ENCODE data around the gene KRT14.

Gene KRT14

GRCh38 chr17:41594363-41594915 lies 7.7 kb upstream of the KRT14 start:
- Histone ChIP-seq H3K14ac (ENCODE audit: low read length) (no peak overlapping the region), H3K9me3 (replicated peaks in 1 of 2; ENCODE audit: control insufficient read depth in 2 of 2, insufficient read depth in 1 of 2, low read depth in 1 of 2, low read length in 2 of 2) (no peaks in the 10 kb centered on the region), H3K4me3 (ENCODE audit: low read length in 2 of 2) (peak overlapping the region in 1 of 2 donors; percentile 40), H2BK12ac (ENCODE audit: low read length) (no peak overlapping the region), H2BK5ac (ENCODE audit: low read length) (no peak overlapping the region), H3K27ac (replicated peaks; ENCODE audit: low read length) (no peak overlapping the region), H2BK15ac (ENCODE audit: low read length) (no peak overlapping the region), H4K91ac (ENCODE audit: low read depth, low read length, poor library complexity) (no peak overlapping the region), H3K9ac (ENCODE audit: low read depth, low read length, poor library complexity) (no peak overlapping the region), H3K27me3 (ENCODE audit: control insufficient read depth in 3 of 3, insufficient read depth in 3 of 3, low read depth in 1 of 3, low read length in 3 of 3) (peaks cover 0 to 14% (median 0%) of the 10 kb centered on the region in 3 experiments), H3K4ac (ENCODE audit: low read length) (no peak overlapping the region), H3K18ac (ENCODE audit: low read length) (no peak overlapping the region), H3K36me3 (replicated peaks in 1 of 2; ENCODE audit: control insufficient read depth in 2 of 2, insufficient read depth in 2 of 2, low read length in 2 of 2) (no peaks in the 10 kb centered on the region), H3K4me1 (ENCODE audit: control insufficient read depth in 2 of 2, insufficient read depth in 1 of 2, low read depth in 1 of 2, low read length in 2 of 2) (peaks cover 0 to 4% of the 10 kb centered on the region in 2 donors), H2AK5ac (ENCODE audit: low read depth, low read length) (no peak overlapping the region), H3K23ac (ENCODE audit: low read depth, low read length, poor library complexity) (no peak overlapping the region), H2AFZ (ENCODE audit: low read length) (no peak overlapping the region), H3K4me2 (ENCODE audit: insufficient read depth, low read length, poor library complexity, severe bottlenecking) (no peak overlapping the region), H3K79me1 (ENCODE audit: low read depth, low read length) (no peaks in the 10 kb centered on the region), H2BK120ac (ENCODE audit: low read depth, low read length) (no peak overlapping the region), H4K8ac (ENCODE audit: low read depth, low read length) (no peak overlapping the region)
- DNase-seq (ENCODE audit: low spot score): no peak
- 90% methylated on average over 2 of the region's 3 CpGs; no CpG with 5 or more reads in 1 of the 2 donors for WGBS, 2 donors (ENCODE audit: extremely low coverage in 2 of 2, insufficient read length in 2 of 2, insufficient replicate concordance in 1 of 2)

- Histone ChIP-seq H3K36me3 (replicated peaks in 1 of 2; ENCODE audit: control insufficient read depth in 2 of 2, insufficient read depth in 2 of 2, low read length in 2 of 2) (no peaks in the 10 kb centered on the region), H4K8ac (ENCODE audit: low read depth, low read length) (no peak overlapping the region), H3K27ac (replicated peaks; ENCODE audit: low read length) (no peak overlapping the region), H3K4me3 (ENCODE audit: low read length in 2 of 2) (no peak overlapping the region), H2AFZ (ENCODE audit: low read length) (no peak overlapping the region), H3K23ac (ENCODE audit: low read depth, low read length, poor library complexity) (no peak overlapping the region), H2BK120ac (ENCODE audit: low read depth, low read length) (no peak overlapping the region), H3K4me2 (ENCODE audit: insufficient read depth, low read length, poor library complexity, severe bottlenecking) (no peak overlapping the region), H3K14ac (ENCODE audit: low read length) (no peak overlapping the region), H2BK12ac (ENCODE audit: low read length) (no peak overlapping the region), H3K4me1 (ENCODE audit: control insufficient read depth in 2 of 2, insufficient read depth in 1 of 2, low read depth in 1 of 2, low read length in 2 of 2) (peaks cover 0 to 4% of the 10 kb centered on the region in 2 donors), H3K4ac (ENCODE audit: low read length) (no peak overlapping the region), H2BK15ac (ENCODE audit: low read length) (no peak overlapping the region), H3K79me1 (ENCODE audit: low read depth, low read length) (no peaks in the 10 kb centered on the region), H3K9me3 (replicated peaks in 1 of 2; ENCODE audit: control insufficient read depth in 2 of 2, insufficient read depth in 1 of 2, low read depth in 1 of 2, low read length in 2 of 2) (no peaks in the 10 kb centered on the region), H3K9ac (ENCODE audit: low read depth, low read length, poor library complexity) (no peak overlapping the region), H3K27me3 (ENCODE audit: control insufficient read depth in 3 of 3, insufficient read depth in 3 of 3, low read depth in 1 of 3, low read length in 3 of 3) (peaks cover 0 to 16% (median 0%) of the 10 kb centered on the region in 3 experiments), H4K91ac (ENCODE audit: low read depth, low read length, poor library complexity) (no peak overlapping the region), H3K18ac (ENCODE audit: low read length) (no peak overlapping the region), H2AK5ac (ENCODE audit: low read depth, low read length) (peak overlapping the region; percentile 1), H2BK5ac (ENCODE audit: low read length) (no peak overlapping the region)
- no CpG with 5 or more reads among the region's 8 CpGs for WGBS, 2 donors (ENCODE audit: extremely low coverage in 2 of 2, insufficient read length in 2 of 2, insufficient replicate concordance in 1 of 2)
- no peak for DNase-seq (ENCODE audit: low spot score)
These were observed 6.7 kb upstream of the KRT14 start for GRCh38 chr17:41593306-41593981.

- no peak overlapping the region for H2AFZ ChIP-seq (ENCODE audit: low read length)
These were observed 6.1 kb upstream of the KRT14 start for GRCh38 chr17:41592601-41593305.

GRCh38 chr17:41589301-41589700 lies 2.6 kb upstream of the KRT14 start:
- no peak overlapping the region for H3K23ac ChIP-seq (ENCODE audit: low read depth, low read length, poor library complexity)
- H3K27ac ChIP-seq (replicated peaks; ENCODE audit: low read length): no peak overlapping the region
- no peak overlapping the region for H2BK12ac ChIP-seq (ENCODE audit: low read length)
- peaks cover 0 to 4% of the 10 kb centered on the region in 2 donors for H3K4me1 ChIP-seq (ENCODE audit: control insufficient read depth in 2 of 2, insufficient read depth in 1 of 2, low read depth in 1 of 2, low read length in 2 of 2)
- H3K4me3 ChIP-seq (ENCODE audit: low read length in 2 of 2): no peak overlapping the region
- peaks cover 2% of the 10 kb centered on the region for H3K79me1 ChIP-seq (ENCODE audit: low read depth, low read length)
- DNase-seq (ENCODE audit: low spot score): no peak
- no peak overlapping the region for H2AFZ ChIP-seq (ENCODE audit: low read length)
- peaks cover 0 to 14% (median 0%) of the 10 kb centered on the region in 3 experiments for H3K27me3 ChIP-seq (ENCODE audit: control insufficient read depth in 3 of 3, insufficient read depth in 3 of 3, low read depth in 1 of 3, low read length in 3 of 3)
- no peaks in the 10 kb centered on the region for H3K36me3 ChIP-seq (replicated peaks in 1 of 2; ENCODE audit: control insufficient read depth in 2 of 2, insufficient read depth in 2 of 2, low read length in 2 of 2)
- no CpG with 5 or more reads among the region's 3 CpGs for WGBS, 2 donors (ENCODE audit: extremely low coverage in 2 of 2, insufficient read length in 2 of 2, insufficient replicate concordance in 1 of 2)
- H3K9me3 ChIP-seq (replicated peaks in 1 of 2; ENCODE audit: control insufficient read depth in 2 of 2, insufficient read depth in 1 of 2, low read depth in 1 of 2, low read length in 2 of 2): no peaks in the 10 kb centered on the region
- no peak overlapping the region for H2AK5ac ChIP-seq (ENCODE audit: low read depth, low read length)
- no peak overlapping the region for H4K8ac ChIP-seq (ENCODE audit: low read depth, low read length)
- H3K14ac ChIP-seq (ENCODE audit: low read length): no peak overlapping the region
- H2BK15ac ChIP-seq (ENCODE audit: low read length): no peak overlapping the region
- no peak overlapping the region for H3K4ac ChIP-seq (ENCODE audit: low read length)
- no peak overlapping the region for H4K91ac ChIP-seq (ENCODE audit: low read depth, low read length, poor library complexity)
- no peak overlapping the region for H3K18ac ChIP-seq (ENCODE audit: low read length)
- no peak overlapping the region for H3K4me2 ChIP-seq (ENCODE audit: insufficient read depth, low read length, poor library complexity, severe bottlenecking)
- no peak overlapping the region for H2BK5ac ChIP-seq (ENCODE audit: low read length)
- H3K9ac ChIP-seq (ENCODE audit: low read depth, low read length, poor library complexity): no peak overlapping the region
- H2BK120ac ChIP-seq (ENCODE audit: low read depth, low read length): no peak overlapping the region

More at GRCh38 chr17:41592601-41593305, 6.1 kb upstream of the KRT14 start:
- Histone ChIP-seq H3K23ac (ENCODE audit: low read depth, low read length, poor library complexity) (no peak overlapping the region), H3K4me2 (ENCODE audit: insufficient read depth, low read length, poor library complexity, severe bottlenecking) (no peak overlapping the region), H3K18ac (ENCODE audit: low read length) (peak overlapping the region; percentile 41), H3K36me3 (replicated peaks in 1 of 2; ENCODE audit: control insufficient read depth in 2 of 2, insufficient read depth in 2 of 2, low read length in 2 of 2) (no peaks in the 10 kb centered on the region), H3K9me3 (replicated peaks in 1 of 2; ENCODE audit: control insufficient read depth in 2 of 2, insufficient read depth in 1 of 2, low read depth in 1 of 2, low read length in 2 of 2) (no peaks in the 10 kb centered on the region), H2BK15ac (ENCODE audit: low read length) (no peak overlapping the region), H2AK5ac (ENCODE audit: low read depth, low read length) (peak overlapping the region; percentile 1), H3K27ac (replicated peaks; ENCODE audit: low read length) (no peak overlapping the region), H3K14ac (ENCODE audit: low read length) (no peak overlapping the region), H4K8ac (ENCODE audit: low read depth, low read length) (no peak overlapping the region), H3K9ac (ENCODE audit: low read depth, low read length, poor library complexity) (no peak overlapping the region), H2BK120ac (ENCODE audit: low read depth, low read length) (no peak overlapping the region), H3K4me1 (ENCODE audit: control insufficient read depth in 2 of 2, insufficient read depth in 1 of 2, low read depth in 1 of 2, low read length in 2 of 2) (peaks cover 0 to 4% of the 10 kb centered on the region in 2 donors), H4K91ac (ENCODE audit: low read depth, low read length, poor library complexity) (no peak overlapping the region), H3K27me3 (ENCODE audit: control insufficient read depth in 3 of 3, insufficient read depth in 3 of 3, low read depth in 1 of 3, low read length in 3 of 3) (peaks cover 0 to 16% (median 0%) of the 10 kb centered on the region in 3 experiments), H3K79me1 (ENCODE audit: low read depth, low read length) (no peaks in the 10 kb centered on the region), H2BK12ac (ENCODE audit: low read length) (no peak overlapping the region), H3K4ac (ENCODE audit: low read length) (no peak overlapping the region), H3K4me3 (ENCODE audit: low read length in 2 of 2) (no peak overlapping the region), H2BK5ac (ENCODE audit: low read length) (no peak overlapping the region)
- WGBS, 2 donors (ENCODE audit: extremely low coverage in 2 of 2, insufficient read length in 2 of 2, insufficient replicate concordance in 1 of 2): no CpG with 5 or more reads among the region's 12 CpGs
- no peak for DNase-seq (ENCODE audit: low spot score)

All from neuronal stem cell (in vitro differentiated cells).